CD4-positive, alpha-beta T cell treated with Interleukin-4 for 1 hour (primary cell): ENCODE data around the gene GNA14.

ENCODE experiments used
- DNase-seq, 2 donors: peaks; one replicate each; pipeline ENCODE4 v3.0.0-alpha.2; 2020 to 2022

Gene GNA14

GRCh38 chr9:77384406-77384805, 263.7 kb downstream of the GNA14 start:
- no peak for DNase-seq

GRCh38 chr9:77375956-77376532, 272.1 kb downstream of the GNA14 start:
- DNase-seq, result no peak

- no peak for DNase-seq
Observed at GRCh38 chr9:77374266-77374665, 273.9 kb downstream of the GNA14 start.
